ENCODE measurements around the gene CHMP2A. TPM values are rescaled to one million over a fixed set of nuclear protein-coding genes. Genes with fewer than 3 reads are reported as not detected.

Gene CHMP2A
- polyA plus RNA-seq, 1 of the 3 experiments (the other 2 are of a cell fraction), result 381 TPM

- no peaks in the 10 kb centered on the region for H3K27me3 ChIP-seq (ENCODE audit: insufficient read depth)
- no peaks in the 10 kb centered on the region for H4K20me1 ChIP-seq (ENCODE audit: insufficient read depth)
- no peaks in the 10 kb centered on the region for H3K9me2 ChIP-seq
- H2AFZ ChIP-seq (ENCODE audit: low read depth), result no peak overlapping the region
- no peak for TF ChIP-seq FOXJ3 (CRISPR knock-in tag; IDR thresholded peaks at IDR 0.05)
- no peak for TF ChIP-seq EP300 (IDR thresholded peaks at IDR 0.05; ENCODE audit: borderline replicate concordance in 1 of 2, low read depth in 1 of 2, low read length in 1 of 2)
- WGBS (ENCODE audit: low lambda C conversion rate), result 98% methylated on average over 7 of the region's 9 CpGs
- H3K79me2 ChIP-seq (ENCODE audit: insufficient read depth), result peaks cover 29% of the 10 kb centered on the region
- H3K4me3 ChIP-seq (ENCODE audit: low read depth in 2 of 2, low read length in 1 of 2), result no peak overlapping the region
- no peaks in the 10 kb centered on the region for H3K9me3 ChIP-seq
- H3K9ac ChIP-seq, result no peak overlapping the region
- H3K4me2 ChIP-seq, result no peak overlapping the region
- peaks cover 0 to 6% of the 10 kb centered on the region in 2 experiments; a peak in 1 of 4 replicates for H3K4me1 ChIP-seq (ENCODE audit: control insufficient read depth in 1 of 2, insufficient read depth in 2 of 2, low read depth in 1 of 2, low read length in 1 of 2)
- POLR2A ChIA-PET, result no interaction called here
- no peak for DNase-seq
- H3F3A ChIP-seq (replicated peaks; ENCODE audit: insufficient read depth), result peaks cover 9% of the 10 kb centered on the region
- no peak overlapping the region for H3K27ac ChIP-seq (ENCODE audit: low read depth in 2 of 2, low read length in 1 of 2)
- CTCF ChIA-PET, result no interaction called here
- peaks cover 12 to 19% of the 10 kb centered on the region in 2 experiments for H3K36me3 ChIP-seq (replicated peaks in 1 of 2; ENCODE audit: control insufficient read depth in 1 of 2, insufficient read depth in 2 of 2, low read length in 1 of 2)
Observed at GRCh38 chr19:58584498-58585441, 29.9 kb upstream of the CHMP2A start.

- ChIA-PET POLR2A (no interaction called here), CTCF (interaction anchor here (0.6 kb wide), 1 partner anchor 49 kb away, joined by 3 read pairs; no protein-coding TSS in a partner anchor)
- TF ChIP-seq SIN3A (IDR thresholded peaks at IDR 0.05; ENCODE audit: borderline replicate concordance, low read depth, low read length) (no peak), ZBTB33 (IDR thresholded peaks at IDR 0.05; ENCODE audit: borderline replicate concordance, low read depth) (no peak), TCF12 (IDR thresholded peaks at IDR 0.05) (no peak), FOSL2 (IDR thresholded peaks at IDR 0.05; ENCODE audit: borderline replicate concordance, low read depth) (no peak), PBX3 (IDR thresholded peaks at IDR 0.05) (no peak), NFIC (IDR thresholded peaks at IDR 0.05; ENCODE audit: borderline replicate concordance) (no peak), NRF1 (IDR thresholded peaks at IDR 0.05; ENCODE audit: low read depth, low read length) (no peak), RXRA (IDR thresholded peaks at IDR 0.05; ENCODE audit: borderline replicate concordance, low read depth) (no peak)
- Histone ChIP-seq H3K9me3 (no peaks in the 10 kb centered on the region), H3K36me3 (replicated peaks in 1 of 2; ENCODE audit: control insufficient read depth in 1 of 2, insufficient read depth in 2 of 2, low read length in 1 of 2) (peaks cover 19 to 22% of the 10 kb centered on the region in 2 experiments), H3F3A (replicated peaks; ENCODE audit: insufficient read depth) (peaks cover 9% of the 10 kb centered on the region), H3K4me3 (ENCODE audit: low read depth in 2 of 2, low read length in 1 of 2) (no peak overlapping the region), H2AFZ (ENCODE audit: low read depth) (no peak overlapping the region), H3K4me2 (no peak overlapping the region), H3K27ac (ENCODE audit: low read depth in 2 of 2, low read length in 1 of 2) (no peak overlapping the region), H3K79me2 (ENCODE audit: insufficient read depth) (peaks cover 46% of the 10 kb centered on the region), H3K27me3 (ENCODE audit: insufficient read depth) (no peaks in the 10 kb centered on the region), H4K20me1 (ENCODE audit: insufficient read depth) (no peaks in the 10 kb centered on the region), H3K4me1 (ENCODE audit: control insufficient read depth in 1 of 2, insufficient read depth in 2 of 2, low read depth in 1 of 2, low read length in 1 of 2) (peaks cover 0 to 6% of the 10 kb centered on the region in 2 experiments; a peak in 1 of 4 replicates), H3K9me2 (no peaks in the 10 kb centered on the region), H3K9ac (no peak overlapping the region)
- 84% methylated on average over 5 of the region's 6 CpGs for WGBS (ENCODE audit: low lambda C conversion rate)
- no peak for DNase-seq
Observed at GRCh38 chr19:58582985-58583384, 28.1 kb upstream of the CHMP2A start.

All from SK-N-SH (cell line).